HEK293 (cell line): ENCODE data around the gene RGL2.
A peak's percentile ranks its signal among the peaks of the same experiment; 100 is the strongest.

Source experiments
- CTCF ChIP-seq: fragments of 450-650 bp; formaldehyde crosslinking; IDR thresholded peaks from 2 replicates; pipeline ENCODE4 v1.5.1; 2016; ENCODE audit warnings: missing biosample characterization, missing genetic modification characterization
- KLF8 ChIP-seq: fragments of 450-650 bp; formaldehyde crosslinking; IDR thresholded peaks from 2 replicates; pipeline ENCODE4 v1.5.1; 2016; ENCODE audit warnings: missing biosample characterization, missing genetic modification characterization
- MYNN ChIP-seq: fragments of 450-650 bp; formaldehyde crosslinking; IDR thresholded peaks from 2 replicates; pipeline ENCODE4 v1.5.1; 2016; ENCODE audit warnings: missing biosample characterization, missing genetic modification characterization, borderline replicate concordance
- OVOL3 ChIP-seq: fragments of 450-650 bp; formaldehyde crosslinking; IDR thresholded peaks from 2 replicates; pipeline ENCODE4 v1.5.1; 2016; ENCODE audit warnings: missing biosample characterization, missing genetic modification characterization
- RBAK ChIP-seq: fragments of 450-650 bp; formaldehyde crosslinking; IDR thresholded peaks from 2 replicates; pipeline ENCODE4 v1.5.1; 2016; ENCODE audit warnings: missing biosample characterization, missing genetic modification characterization
- SALL2 ChIP-seq: fragments of 450-650 bp; formaldehyde crosslinking; IDR thresholded peaks from 2 replicates; pipeline ENCODE4 v1.5.0; 2017; ENCODE audit warnings: missing biosample characterization, mild to moderate bottlenecking, missing genetic modification characterization, borderline replicate concordance
- YY2 ChIP-seq: fragments of 450-650 bp; formaldehyde crosslinking; IDR thresholded peaks from 2 replicates; pipeline ENCODE4 v1.5.1; 2016; ENCODE audit warnings: missing biosample characterization, missing genetic modification characterization
- ZBTB20 ChIP-seq: fragments of 450-650 bp; formaldehyde crosslinking; IDR thresholded peaks from 2 replicates; pipeline ENCODE4 v1.5.1; 2016; ENCODE audit warnings: missing biosample characterization, missing genetic modification characterization
- ZFP37 ChIP-seq: fragments of 450-650 bp; formaldehyde crosslinking; IDR thresholded peaks from 2 replicates; pipeline ENCODE4 v1.5.1; 2016; ENCODE audit warnings: missing biosample characterization, missing genetic modification characterization
- ZNF114 ChIP-seq: fragments of 450-650 bp; formaldehyde crosslinking; IDR thresholded peaks from 2 replicates; pipeline ENCODE4 v1.5.0; 2017; ENCODE audit warnings: missing biosample characterization, missing genetic modification characterization
- ZNF140 ChIP-seq: fragments of 450-650 bp; formaldehyde crosslinking; IDR thresholded peaks from 2 replicates; pipeline ENCODE4 v1.5.1; 2016; ENCODE audit warnings: missing biosample characterization, missing genetic modification characterization
- ZNF214 ChIP-seq: fragments of 450-650 bp; formaldehyde crosslinking; IDR thresholded peaks from 2 replicates; pipeline ENCODE4 v1.5.1; 2017; ENCODE audit warnings: missing biosample characterization, mild to moderate bottlenecking, missing genetic modification characterization, borderline replicate concordance
- ZNF221 ChIP-seq: fragments of 450-650 bp; formaldehyde crosslinking; IDR thresholded peaks from 2 replicates; pipeline ENCODE4 v1.5.1; 2017; ENCODE audit warnings: missing biosample characterization, missing genetic modification characterization, borderline replicate concordance
- ZNF302 ChIP-seq: fragments of 450-650 bp; formaldehyde crosslinking; IDR thresholded peaks from 2 replicates; pipeline ENCODE4 v1.5.1; 2016; ENCODE audit warnings: missing biosample characterization, missing genetic modification characterization, low read depth
- ZNF335 ChIP-seq: fragments of 450-650 bp; formaldehyde crosslinking; conservative IDR thresholded peaks from 2 replicates; pipeline ENCODE4 v1.5.1; 2016; ENCODE audit warnings: missing biosample characterization, missing genetic modification characterization
- ZNF514 ChIP-seq: fragments of 450-650 bp; formaldehyde crosslinking; IDR thresholded peaks from 2 replicates; pipeline ENCODE4 v1.5.1; 2016; ENCODE audit warnings: missing biosample characterization, missing genetic modification characterization
- ZNF548 ChIP-seq: fragments of 450-650 bp; formaldehyde crosslinking; IDR thresholded peaks from 2 replicates; pipeline ENCODE4 v1.5.1; 2016; ENCODE audit warnings: missing biosample characterization, missing genetic modification characterization
- ZNF658 ChIP-seq: fragments of 450-650 bp; formaldehyde crosslinking; IDR thresholded peaks from 2 replicates; pipeline ENCODE4; 2016; ENCODE audit warnings: missing biosample characterization, missing genetic modification characterization
- ZNF701 ChIP-seq: fragments of 450-650 bp; formaldehyde crosslinking; IDR thresholded peaks from 2 replicates; pipeline ENCODE4 v1.5.1; 2016; ENCODE audit warnings: missing biosample characterization, missing genetic modification characterization
- ZNF747 ChIP-seq: fragments of 450-650 bp; formaldehyde crosslinking; IDR thresholded peaks from 2 replicates; pipeline ENCODE4 v1.5.1; 2016; ENCODE audit warnings: missing biosample characterization, missing genetic modification characterization
- ZNF777 ChIP-seq: fragments of 450-650 bp; formaldehyde crosslinking; IDR thresholded peaks from 2 replicates; pipeline ENCODE4 v1.5.1; 2017; ENCODE audit warnings: missing biosample characterization, missing genetic modification characterization, borderline replicate concordance
- TF ChIP-seq, protein P1 (sequence below): fragments of 450-650 bp; formaldehyde crosslinking; IDR thresholded peaks from 2 replicates; pipeline ENCODE4 v1.5.1; 2016; ENCODE audit warnings: missing biosample characterization, missing genetic modification characterization
- TF ChIP-seq, protein P2 (sequence below): IDR thresholded peaks from 2 replicates; pipeline ENCODE4 v1.6.1; 2011; ENCODE audit warnings: mild to moderate bottlenecking, low read depth, low read length, borderline replicate concordance
- TF ChIP-seq, protein P3 (sequence below): fragments of 450-650 bp; formaldehyde crosslinking; conservative IDR thresholded peaks from 2 replicates; pipeline ENCODE4 v1.5.1; 2016; ENCODE audit warnings: low read depth, missing biosample characterization, missing genetic modification characterization
- TF ChIP-seq, protein P4 (sequence below): fragments of 450-650 bp; formaldehyde crosslinking; IDR thresholded peaks from 2 replicates; pipeline ENCODE4; 2016; ENCODE audit warnings: missing biosample characterization, missing genetic modification characterization
- TF ChIP-seq, protein P5 (sequence below): fragments of 450-650 bp; formaldehyde crosslinking; IDR thresholded peaks from 2 replicates; pipeline ENCODE4 v1.5.1; 2017; ENCODE audit warnings: missing biosample characterization, missing genetic modification characterization
- TF ChIP-seq, protein P6 (sequence below): sonication (generic); formaldehyde crosslinking; IDR thresholded peaks from 2 replicates; pipeline ENCODE4 v1.8.1; 2022; ENCODE audit warnings: mild to moderate bottlenecking, moderate library complexity, missing genetic modification reagents

Gene RGL2

DNA sequence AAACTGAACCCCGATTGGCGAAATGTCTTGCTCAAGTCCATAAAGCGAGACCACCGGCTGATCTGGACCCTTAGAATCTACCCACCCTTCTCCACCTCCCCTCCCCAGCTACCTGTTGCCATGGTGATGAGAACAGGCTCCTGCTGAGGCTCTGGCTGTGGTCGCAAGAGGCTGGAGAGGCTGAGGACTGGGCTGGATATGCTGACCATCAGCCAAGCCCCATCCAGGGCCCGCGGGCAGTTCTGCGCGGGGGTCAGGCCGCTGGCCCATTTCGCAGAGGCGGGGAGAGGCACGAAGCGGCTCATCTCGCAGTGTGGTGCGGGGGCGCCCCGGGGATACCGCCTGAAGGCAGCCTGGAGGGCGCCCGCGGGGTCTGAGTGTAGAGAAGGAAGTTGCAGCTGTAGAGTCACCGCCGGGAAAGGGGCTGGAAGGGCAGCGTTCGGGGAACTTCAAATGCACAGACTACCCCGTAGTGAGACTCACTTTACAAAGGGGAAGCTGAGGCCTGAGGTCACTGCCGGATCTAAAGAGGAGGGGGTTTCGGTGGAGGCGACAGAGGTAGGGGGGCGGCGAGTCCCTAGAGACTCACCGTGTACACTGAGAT is 14.5 kb upstream of the RGL2 start (continued):
- TF ChIP-seq, protein P1, sequence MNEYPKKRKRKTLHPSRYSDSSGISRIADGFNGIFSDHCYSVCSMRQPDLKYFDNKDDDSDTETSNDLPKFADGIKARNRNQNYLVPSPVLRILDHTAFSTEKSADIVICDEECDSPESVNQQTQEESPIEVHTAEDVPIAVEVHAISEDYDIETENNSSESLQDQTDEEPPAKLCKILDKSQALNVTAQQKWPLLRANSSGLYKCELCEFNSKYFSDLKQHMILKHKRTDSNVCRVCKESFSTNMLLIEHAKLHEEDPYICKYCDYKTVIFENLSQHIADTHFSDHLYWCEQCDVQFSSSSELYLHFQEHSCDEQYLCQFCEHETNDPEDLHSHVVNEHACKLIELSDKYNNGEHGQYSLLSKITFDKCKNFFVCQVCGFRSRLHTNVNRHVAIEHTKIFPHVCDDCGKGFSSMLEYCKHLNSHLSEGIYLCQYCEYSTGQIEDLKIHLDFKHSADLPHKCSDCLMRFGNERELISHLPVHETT = no peak
- TF ChIP-seq ZNF548 (tag by site-specific recombination) = no peak
- TF ChIP-seq, protein P2, sequence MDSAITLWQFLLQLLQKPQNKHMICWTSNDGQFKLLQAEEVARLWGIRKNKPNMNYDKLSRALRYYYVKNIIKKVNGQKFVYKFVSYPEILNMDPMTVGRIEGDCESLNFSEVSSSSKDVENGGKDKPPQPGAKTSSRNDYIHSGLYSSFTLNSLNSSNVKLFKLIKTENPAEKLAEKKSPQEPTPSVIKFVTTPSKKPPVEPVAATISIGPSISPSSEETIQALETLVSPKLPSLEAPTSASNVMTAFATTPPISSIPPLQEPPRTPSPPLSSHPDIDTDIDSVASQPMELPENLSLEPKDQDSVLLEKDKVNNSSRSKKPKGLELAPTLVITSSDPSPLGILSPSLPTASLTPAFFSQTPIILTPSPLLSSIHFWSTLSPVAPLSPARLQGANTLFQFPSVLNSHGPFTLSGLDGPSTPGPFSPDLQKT = no peak
- TF ChIP-seq ZBTB20 = no peak
- TF ChIP-seq, protein P3, sequence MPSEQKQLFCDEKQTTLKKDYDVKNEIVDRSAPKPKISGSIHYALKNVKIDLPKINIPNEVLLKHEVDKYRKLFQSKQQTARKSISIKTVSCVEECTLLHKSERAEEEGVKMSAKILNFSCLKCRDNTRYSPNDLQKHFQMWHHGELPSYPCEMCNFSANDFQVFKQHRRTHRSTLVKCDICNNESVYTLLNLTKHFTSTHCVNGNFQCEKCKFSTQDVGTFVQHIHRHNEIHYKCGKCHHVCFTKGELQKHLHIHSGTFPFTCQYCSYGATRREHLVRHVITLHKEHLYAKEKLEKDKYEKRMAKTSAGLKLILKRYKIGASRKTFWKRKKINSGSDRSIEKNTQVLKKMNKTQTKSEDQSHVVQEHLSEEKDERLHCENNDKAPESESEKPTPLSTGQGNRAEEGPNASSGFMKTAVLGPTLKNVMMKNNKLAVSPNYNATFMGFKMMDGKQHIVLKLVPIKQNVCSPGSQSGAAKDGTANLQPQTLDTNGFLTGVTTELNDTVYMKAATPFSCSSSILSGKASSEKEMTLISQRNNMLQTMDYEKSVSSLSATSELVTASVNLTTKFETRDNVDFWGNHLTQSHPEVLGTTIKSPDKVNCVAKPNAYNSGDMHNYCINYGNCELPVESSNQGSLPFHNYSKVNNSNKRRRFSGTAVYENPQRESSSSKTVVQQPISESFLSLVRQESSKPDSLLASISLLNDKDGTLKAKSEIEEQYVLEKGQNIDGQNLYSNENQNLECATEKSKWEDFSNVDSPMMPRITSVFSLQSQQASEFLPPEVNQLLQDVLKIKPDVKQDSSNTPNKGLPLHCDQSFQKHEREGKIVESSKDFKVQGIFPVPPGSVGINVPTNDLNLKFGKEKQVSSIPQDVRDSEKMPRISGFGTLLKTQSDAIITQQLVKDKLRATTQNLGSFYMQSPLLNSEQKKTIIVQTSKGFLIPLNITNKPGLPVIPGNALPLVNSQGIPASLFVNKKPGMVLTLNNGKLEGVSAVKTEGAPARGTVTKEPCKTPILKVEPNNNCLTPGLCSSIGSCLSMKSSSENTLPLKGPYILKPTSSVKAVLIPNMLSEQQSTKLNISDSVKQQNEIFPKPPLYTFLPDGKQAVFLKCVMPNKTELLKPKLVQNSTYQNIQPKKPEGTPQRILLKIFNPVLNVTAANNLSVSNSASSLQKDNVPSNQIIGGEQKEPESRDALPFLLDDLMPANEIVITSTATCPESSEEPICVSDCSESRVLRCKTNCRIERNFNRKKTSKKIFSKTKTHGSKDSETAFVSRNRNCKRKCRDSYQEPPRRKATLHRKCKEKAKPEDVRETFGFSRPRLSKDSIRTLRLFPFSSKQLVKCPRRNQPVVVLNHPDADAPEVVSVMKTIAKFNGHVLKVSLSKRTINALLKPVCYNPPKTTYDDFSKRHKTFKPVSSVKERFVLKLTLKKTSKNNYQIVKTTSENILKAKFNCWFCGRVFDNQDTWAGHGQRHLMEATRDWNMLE (tag by site-specific recombination) = no peak
- no peak for TF ChIP-seq ZNF221 (tag by site-specific recombination)
- TF ChIP-seq RBAK (tag by site-specific recombination) = 0 out of 2 replicates have a peak, but pooled peaks have one; percentile 25
- TF ChIP-seq ZNF214 (tag by site-specific recombination) = no peak
- TF ChIP-seq KLF8 (tag by site-specific recombination) = no peak
- no peak for TF ChIP-seq ZNF777
- peak; percentile 22 for TF ChIP-seq CTCF (tag by site-specific recombination)
- TF ChIP-seq ZNF140 (tag by site-specific recombination) = no peak
- no peak for TF ChIP-seq ZNF747 (tag by site-specific recombination)
- TF ChIP-seq SALL2 (tag by site-specific recombination) = no peak
- TF ChIP-seq ZNF302 = no peak
- TF ChIP-seq ZNF658 (tag by site-specific recombination) = no peak
- TF ChIP-seq, protein P4, sequence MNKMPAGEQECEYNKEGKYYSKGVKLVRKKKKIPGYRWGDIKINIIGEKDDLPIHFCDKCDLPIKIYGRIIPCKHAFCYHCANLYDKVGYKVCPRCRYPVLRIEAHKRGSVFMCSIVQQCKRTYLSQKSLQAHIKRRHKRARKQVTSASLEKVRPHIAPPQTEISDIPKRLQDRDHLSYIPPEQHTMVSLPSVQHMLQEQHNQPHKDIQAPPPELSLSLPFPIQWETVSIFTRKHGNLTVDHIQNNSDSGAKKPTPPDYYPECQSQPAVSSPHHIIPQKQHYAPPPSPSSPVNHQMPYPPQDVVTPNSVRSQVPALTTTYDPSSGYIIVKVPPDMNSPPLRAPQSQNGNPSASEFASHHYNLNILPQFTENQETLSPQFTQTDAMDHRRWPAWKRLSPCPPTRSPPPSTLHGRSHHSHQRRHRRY (tag by site-specific recombination) = no peak
- TF ChIP-seq, protein P5, sequence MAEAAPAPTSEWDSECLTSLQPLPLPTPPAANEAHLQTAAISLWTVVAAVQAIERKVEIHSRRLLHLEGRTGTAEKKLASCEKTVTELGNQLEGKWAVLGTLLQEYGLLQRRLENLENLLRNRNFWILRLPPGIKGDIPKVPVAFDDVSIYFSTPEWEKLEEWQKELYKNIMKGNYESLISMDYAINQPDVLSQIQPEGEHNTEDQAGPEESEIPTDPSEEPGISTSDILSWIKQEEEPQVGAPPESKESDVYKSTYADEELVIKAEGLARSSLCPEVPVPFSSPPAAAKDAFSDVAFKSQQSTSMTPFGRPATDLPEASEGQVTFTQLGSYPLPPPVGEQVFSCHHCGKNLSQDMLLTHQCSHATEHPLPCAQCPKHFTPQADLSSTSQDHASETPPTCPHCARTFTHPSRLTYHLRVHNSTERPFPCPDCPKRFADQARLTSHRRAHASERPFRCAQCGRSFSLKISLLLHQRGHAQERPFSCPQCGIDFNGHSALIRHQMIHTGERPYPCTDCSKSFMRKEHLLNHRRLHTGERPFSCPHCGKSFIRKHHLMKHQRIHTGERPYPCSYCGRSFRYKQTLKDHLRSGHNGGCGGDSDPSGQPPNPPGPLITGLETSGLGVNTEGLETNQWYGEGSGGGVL (tag by site-specific recombination) = no peak
- TF ChIP-seq ZNF514 (tag by site-specific recombination) = no peak
- peak; percentile 60; the same call in 1 of the 2 replicates for TF ChIP-seq ZFP37 (tag by site-specific recombination)
- TF ChIP-seq, protein P6, sequence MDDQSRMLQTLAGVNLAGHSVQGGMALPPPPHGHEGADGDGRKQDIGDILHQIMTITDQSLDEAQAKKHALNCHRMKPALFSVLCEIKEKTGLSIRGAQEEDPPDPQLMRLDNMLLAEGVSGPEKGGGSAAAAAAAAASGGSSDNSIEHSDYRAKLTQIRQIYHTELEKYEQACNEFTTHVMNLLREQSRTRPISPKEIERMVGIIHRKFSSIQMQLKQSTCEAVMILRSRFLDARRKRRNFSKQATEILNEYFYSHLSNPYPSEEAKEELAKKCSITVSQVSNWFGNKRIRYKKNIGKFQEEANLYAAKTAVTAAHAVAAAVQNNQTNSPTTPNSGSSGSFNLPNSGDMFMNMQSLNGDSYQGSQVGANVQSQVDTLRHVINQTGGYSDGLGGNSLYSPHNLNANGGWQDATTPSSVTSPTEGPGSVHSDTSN = no peak
- TF ChIP-seq ZNF701 (tag by site-specific recombination) = no peak
- TF ChIP-seq MYNN = no peak
- TF ChIP-seq ZNF335 = peak; percentile 93
- no peak for TF ChIP-seq ZNF114 (tag by site-specific recombination)
- no peak for TF ChIP-seq YY2 (tag by site-specific recombination)
- no peak for TF ChIP-seq OVOL3 (tag by site-specific recombination)
